ENCODE results near the gene LRRC61. TPM values are rescaled to one million over a fixed set of nuclear protein-coding genes. Genes with fewer than 3 reads are reported as not detected.
A peak's percentile ranks its signal among the peaks of the same experiment; 100 is the strongest.

LRRC61 gene
- total and polyA plus RNA-seq, 2 experiments from 2014 or later, result 34.7 to 75.2 TPM

- peak within 1 kb of the TSS; percentile 96 for H3K4me2 ChIP-seq
- peaks cover 45% of the 10 kb centered on the region for H3K4me1 ChIP-seq (ENCODE audit: insufficient read depth)
- ATAC-seq, result peak; percentile 42
- peak; percentile 50 for TF ChIP-seq POLR2AphosphoS5 (IDR thresholded peaks at IDR 0.05; ENCODE audit: low read depth)
- peak; percentile 3; the same call in 1 of the 2 replicates for TF ChIP-seq CREB1 (CRISPR knock-in tag; IDR thresholded peaks at IDR 0.05; ENCODE audit: low read depth)
- no peak for TF ChIP-seq EZH2 (IDR thresholded peaks at IDR 0.05; ENCODE audit: low read depth, unreplicated experiment)
- TF ChIP-seq ZNF462 (CRISPR knock-in tag; IDR thresholded peaks at IDR 0.05), result no peak
- no peak within 1 kb of the TSS; the same call in 1 of the 2 replicates for H2AFZ ChIP-seq
- H4K20me1 ChIP-seq (replicated peaks; ENCODE audit: insufficient read depth), result peaks cover 5% of the 10 kb centered on the region
- 0 out of 2 replicates have a peak, but pooled peaks cover 3% of the 10 kb centered on the region for H3K36me3 ChIP-seq (ENCODE audit: insufficient read depth)
- Mint-ChIP-seq H3K27ac (peak within 1 kb of the TSS; percentile 100), H3K27me3 (ENCODE audit: insufficient read depth, low read depth, poor library complexity) (peaks cover 18% of the 10 kb centered on the region), H3K9me3 (no peaks in the 10 kb centered on the region), H3K36me3 (ENCODE audit: low read depth) (peaks cover 34% of the 10 kb centered on the region), H3K4me3 (peak within 1 kb of the TSS; percentile 98), H3K4me1 (peaks cover 53% of the 10 kb centered on the region)
- H3K4me3 ChIP-seq, result peak within 1 kb of the TSS; percentile 81
- H3F3A ChIP-seq (replicated peaks; ENCODE audit: low read depth), result peaks cover 19% of the 10 kb centered on the region
- no peaks in the 10 kb centered on the region for H3K27me3 ChIP-seq (ENCODE audit: insufficient read depth)
- no peaks in the 10 kb centered on the region for H3K9me2 ChIP-seq (ENCODE audit: insufficient read depth)
- DNase-seq (ENCODE audit: low spot score), result peak; percentile 84
- peaks cover 37% of the 10 kb centered on the region for H3K79me2 ChIP-seq (replicated peaks; ENCODE audit: insufficient read depth)
- H3K27ac ChIP-seq (ENCODE audit: low read depth), result peak within 1 kb of the TSS; percentile 96
These were observed 45.1 kb downstream of the LRRC61 start, which contains the start of gene REPIN1 for GRCh38 chr7:150368096-150368883. Gene REPIN1 (plus strand): TSS chr7:150368822. CDS start chr7:150369712, 890 bp downstream.
